ENCODE measurements around the gene ZNF507.

GRCh38 chr19:32349051-32349450, 3.6 kb downstream of the ZNF507 start:
- no peak for TF ChIP-seq EZH2 (IDR thresholded peaks at IDR 0.05; ENCODE audit: borderline replicate concordance)
- TF ChIP-seq CTCF (IDR thresholded peaks at IDR 0.05; ENCODE audit: poor library complexity) = no peak
